ENCODE results near the gene OR52R1. TPM values are rescaled to one million over a fixed set of nuclear protein-coding genes. Genes with fewer than 3 reads are reported as not detected.

The OR52R1 gene
- polyA plus RNA-seq, 1 of the 3 experiments (the other 2 are of a cell fraction), result not detected

- Histone ChIP-seq H3K4me1 (ENCODE audit: control insufficient read depth in 1 of 2, insufficient read depth in 2 of 2, low read depth in 1 of 2, low read length in 1 of 2) (no peaks in the 10 kb centered on the region), H4K20me1 (ENCODE audit: insufficient read depth) (no peaks in the 10 kb centered on the region), H3K79me2 (ENCODE audit: insufficient read depth) (no peaks in the 10 kb centered on the region), H3F3A (replicated peaks; ENCODE audit: insufficient read depth) (no peaks in the 10 kb centered on the region), H2AFZ (ENCODE audit: low read depth) (no peak overlapping the region), H3K9me3 (no peaks in the 10 kb centered on the region), H3K4me3 (ENCODE audit: low read depth in 2 of 2, low read length in 1 of 2) (no peak overlapping the region), H3K9ac (no peak overlapping the region), H3K4me2 (no peak overlapping the region), H3K36me3 (replicated peaks in 1 of 2; ENCODE audit: control insufficient read depth in 1 of 2, insufficient read depth in 2 of 2, low read length in 1 of 2) (no peaks in the 10 kb centered on the region), H3K9me2 (no peaks in the 10 kb centered on the region), H3K27ac (ENCODE audit: low read depth in 2 of 2, low read length in 1 of 2) (no peak overlapping the region), H3K27me3 (ENCODE audit: insufficient read depth) (no peaks in the 10 kb centered on the region)
- no peak for TF ChIP-seq RCOR1 (IDR thresholded peaks at IDR 0.05; ENCODE audit: low read length)
- no peak for TF ChIP-seq MXI1 (IDR thresholded peaks at IDR 0.05; ENCODE audit: low read depth, low read length)
- no peak for TF ChIP-seq IRF3 (IDR thresholded peaks at IDR 0.05; ENCODE audit: low read depth, low read length)
- TF ChIP-seq FOXJ3 (CRISPR knock-in tag; IDR thresholded peaks at IDR 0.05), result no peak
- TF ChIP-seq RXRA (IDR thresholded peaks at IDR 0.05; ENCODE audit: borderline replicate concordance, low read depth), result no peak
- no peak for TF ChIP-seq MEF2A (IDR thresholded peaks at IDR 0.05; ENCODE audit: borderline replicate concordance, low read depth)
- no peak for TF ChIP-seq FOXM1 (IDR thresholded peaks at IDR 0.05; ENCODE audit: low read depth)
- no peak for TF ChIP-seq RAD21 (IDR thresholded peaks at IDR 0.05; ENCODE audit: low read length)
- TF ChIP-seq RFX5 (IDR thresholded peaks at IDR 0.05; ENCODE audit: low read length), result no peak
- TF ChIP-seq USF2 (IDR thresholded peaks at IDR 0.05; ENCODE audit: borderline replicate concordance, low read depth, low read length), result no peak
- TF ChIP-seq EZH2phosphoT487 (IDR thresholded peaks at IDR 0.05; ENCODE audit: borderline replicate concordance, low read depth), result no peak
- TF ChIP-seq USF1 (IDR thresholded peaks at IDR 0.05; ENCODE audit: borderline replicate concordance, low read depth), result no peak
- no peak for TF ChIP-seq CTCF (IDR thresholded peaks at IDR 0.05)
- TF ChIP-seq PBX3 (IDR thresholded peaks at IDR 0.05), result no peak
- WGBS (ENCODE audit: low lambda C conversion rate), result 0% methylated on average over 1 of the region's 1 CpG
- no peak for DNase-seq
- ChIA-PET POLR2A (no interaction called here), CTCF (no interaction called here)
Observed at GRCh38 chr11:4782454-4782853, 21.7 kb downstream of the OR52R1 start.
